Endothelial cell of umbilical vein (primary cell): ENCODE measurements around the gene ZNF511. TPM values are rescaled to one million over a fixed set of nuclear protein-coding genes. Genes with fewer than 3 reads are reported as not detected.

Experiments
- BruUV-seq: library from RNA; stranded (reverse); fragments of 400-500 nt; replicated peaks from 2 replicates; lab custom pipeline; 2021; lab: Mats Ljungman, UMichigan
- CTCF ChIA-PET: fragments of 300-600, 350-600 bp; sonication (Branson Sonifier 250); formaldehyde crosslinking; loops from one replicate; lab custom pipeline; 2021; ENCODE audit warnings: antibody characterized with exemption, inconsistent platforms; lab: Charles Lee
- POLR2A ChIA-PET: fragments of 300-600, 350-600 bp; sonication (Branson Sonifier 250); formaldehyde crosslinking; loops from one replicate; lab custom pipeline; 2021; ENCODE audit warnings: antibody characterized with exemption, inconsistent platforms; lab: Charles Lee
- DNase-seq: peaks from one replicate; pipeline ENCODE4 v3.0.0-alpha.2; 2011; ENCODE audit warnings: low read depth, low spot score
- FAIRE-seq: peaks from 2 replicates; lab custom pipeline; 2011; peaks lifted over from hg19 to GRCh38; lab: Jason Lieb, UNC
- H2AFZ ChIP-seq: 2 replicates; pipeline ENCODE4 v1.6.0; 2012; ENCODE audit warnings: low read depth, low read length, control low read depth, inconsistent platforms
- H3K27ac ChIP-seq: 2 replicates; pipeline ENCODE4 v1.5.1; 2011; ENCODE audit warnings: low read depth, mild to moderate bottlenecking, control low read depth, low read length, moderate library complexity; ENCODE audit not compliant: insufficient read depth
- H3K27me3 ChIP-seq, 2 experiments: 2 replicates each; pipeline versions ENCODE4 v1.6.0 to v1.6.1; 2011; ENCODE audit warnings: low read length in 2 of 2, mixed read lengths in 1 of 2; ENCODE audit not compliant: control insufficient read depth in 2 of 2, insufficient read depth in 2 of 2
- H3K36me3 ChIP-seq, 2 experiments: 2 replicates in 1 of 2; 3 replicates in 1 of 2; pipeline ENCODE4 v1.5.1; 2011; ENCODE audit warnings: low read length in 2 of 2, mild to moderate bottlenecking in 1 of 2, moderate library complexity in 1 of 2; ENCODE audit not compliant: control insufficient read depth in 2 of 2, insufficient read depth in 2 of 2; ENCODE audit errors: extremely low read depth in 1 of 2
- H3K4me1 ChIP-seq: 3 replicates; pipeline ENCODE4 v1.5.1; 2011; ENCODE audit warnings: mild to moderate bottlenecking, low read length; ENCODE audit not compliant: control insufficient read depth, insufficient read depth; ENCODE audit errors: extremely low read depth
- H3K4me2 ChIP-seq: 2 replicates; pipeline ENCODE4 v1.6.1; 2011; ENCODE audit warnings: low read length, control low read depth, mixed read lengths; ENCODE audit not compliant: insufficient read depth
- H3K4me3 ChIP-seq, 3 experiments: fragments of 200-600 bp in 1 of 3; sonication (generic), shearing (Covaris generic) in 1 of 3; replicated peaks in 1 of 3; 2 replicates each; pipeline ENCODE4 v1.5.1; 2011 to 2016; ENCODE audit warnings: control low read depth in 3 of 3, low read length in 3 of 3, mild to moderate bottlenecking in 2 of 3, inconsistent platforms in 1 of 3, low read depth in 1 of 3, moderate library complexity in 1 of 3; ENCODE audit not compliant: insufficient read depth in 1 of 3
- H3K79me2 ChIP-seq: 2 replicates; pipeline ENCODE4 v1.6.0; 2012; ENCODE audit warnings: low read length, inconsistent platforms; ENCODE audit not compliant: control insufficient read depth, insufficient read depth
- H3K9ac ChIP-seq: replicated peaks from 2 replicates; pipeline ENCODE3; 2011; ENCODE audit warnings: low read length, control low read depth; ENCODE audit not compliant: insufficient read depth; ENCODE audit errors: extremely low read depth
- H3K9me1 ChIP-seq: replicated peaks from 3 replicates; pipeline ENCODE4 v1.6.0; 2011; ENCODE audit warnings: mild to moderate bottlenecking, low read length; ENCODE audit not compliant: control insufficient read depth, insufficient read depth; ENCODE audit errors: extremely low read depth
- H3K9me3 ChIP-seq: replicated peaks from 2 replicates; pipeline ENCODE4 v1.5.1; 2012; ENCODE audit warnings: low read length, inconsistent platforms; ENCODE audit not compliant: control insufficient read depth, insufficient read depth
- H4K20me1 ChIP-seq: replicated peaks from 2 replicates; pipeline ENCODE3; 2011; ENCODE audit warnings: mild to moderate bottlenecking, low read length; ENCODE audit not compliant: control insufficient read depth, insufficient read depth; ENCODE audit errors: extremely low read depth
- CTCF ChIP-seq, 2 donors: IDR thresholded peaks; 1 replicate in 1 of 2; 2 replicates in 1 of 2; pipeline ENCODE4 v1.5.1; 2011; ENCODE audit warnings: low read length in 2 of 2, mild to moderate bottlenecking in 2 of 2, moderate library complexity in 2 of 2, control low read depth in 1 of 2, inconsistent platforms in 1 of 2, low read depth in 1 of 2; ENCODE audit not compliant: insufficient read depth in 1 of 2; ENCODE audit errors: extremely low read depth in 1 of 2
- FOS ChIP-seq: IDR thresholded peaks from 2 replicates; pipeline ENCODE4 v1.6.1; 2011; ENCODE audit warnings: mild to moderate bottlenecking, low read length, moderate library complexity, borderline replicate concordance; ENCODE audit not compliant: insufficient read depth
- GATA2 ChIP-seq: IDR thresholded peaks from 2 replicates; pipeline ENCODE4 v1.7.0; 2011; ENCODE audit warnings: low read depth, mild to moderate bottlenecking, moderate library complexity, mixed read lengths, low read length; ENCODE audit not compliant: insufficient read length, insufficient read depth
- POLR2A ChIP-seq: IDR thresholded peaks from 2 replicates; pipeline ENCODE4 v1.6.1; 2012; ENCODE audit warnings: low read depth, mild to moderate bottlenecking, control low read depth, low read length
- POLR2AphosphoS5 ChIP-seq: IDR thresholded peaks from 2 replicates; pipeline ENCODE4 v1.6.1; 2012; ENCODE audit warnings: low read depth, mild to moderate bottlenecking, control low read depth, low read length, moderate library complexity; ENCODE audit not compliant: insufficient read depth
- dilution Hi-C: fragments of 300-500 bp; cut with MboI; formaldehyde crosslinking; loops from one replicate; pipeline ENCODE4 v1.15.0; 2019; ENCODE audit warnings: low sequenced_read_pairs; ENCODE audit not compliant: extremely low pct_ligation_motif_present
- intact Hi-C: fragments of 100-400 bp; cut with micrococcal nuclease; formaldehyde crosslinking; loops from one replicate; pipeline ENCODE4 v1.10.0; 2022
- polyA plus RNA-seq, 4 experiments: library from polyadenylated mRNA; depleted of rRNA in 3 of 4; stranded (reverse) in 3 of 4; unstranded in 1 of 4; fragments of >200 nt; gene quantifications; 2 replicates each; pipeline versions ENCODE4 v1.2.1 to v1.2.3, GENCODE V29; 2011 to 2012; ENCODE audit warnings: missing spikeins in 1 of 4
- total RNA-seq: library from RNA; stranded (reverse); gene quantifications from 2 replicates; pipeline ENCODE4 v1.2.3, GENCODE V29; 2021

The ZNF511 gene
- total and polyA plus RNA-seq, 2 donors (not counting 3 experiments of a cell fraction or from before 2014, with no cell fraction given): 25.6 to 37.9 TPM

GRCh38 chr10:133336118-133336576 lies 27.4 kb downstream of the ZNF511 start:
- ChIA-PET POLR2A (no interaction called here), CTCF (no interaction called here)
- intact Hi-C loops (no loop called here), dilution Hi-C loops (no loop called here)
- Histone ChIP-seq H3K27ac (no peak overlapping the region), H2AFZ (no peak overlapping the region), H3K4me3 (no peak overlapping the region), H4K20me1 (no peaks in the 10 kb centered on the region), H3K4me2 (no peak overlapping the region), H3K9me3 (no peaks in the 10 kb centered on the region), H3K9me1 (no peaks in the 10 kb centered on the region), H3K79me2 (no peaks in the 10 kb centered on the region), H3K27me3 (peaks cover 19 to 37% of the 10 kb centered on the region in 2 experiments), H3K4me1 (no peaks in the 10 kb centered on the region), H3K36me3 (no peaks in the 10 kb centered on the region), H3K9ac (no peak overlapping the region)
- DNase-seq (no peak), FAIRE-seq (no peak)
- no TSS peak for BruUV-seq
- TF ChIP-seq POLR2AphosphoS5: no peak
- no peak for TF ChIP-seq FOS
- no peak for TF ChIP-seq POLR2A
- no peak for TF ChIP-seq CTCF (IDR thresholded peaks at IDR 0.05; ENCODE audit: extremely low read depth in 1 of 2, insufficient read depth in 1 of 2, low read depth in 1 of 2, low read length in 2 of 2)
- no peak for TF ChIP-seq GATA2
